ENCODE results near the gene TELO2. TPM values are rescaled to one million over a fixed set of nuclear protein-coding genes. Genes with fewer than 3 reads are reported as not detected.
A peak's percentile ranks its signal among the peaks of the same experiment; 100 is the strongest.

The TELO2 gene
- total and polyA plus RNA-seq, 12 donors: 14.5 to 50.5 (median 20.8) TPM

GRCh38 chr16:1486551-1487390 is 6.4 kb upstream of the TELO2 start:
- TF ChIP-seq CTCF (IDR thresholded peaks at IDR 0.05): no peak
- H3K36me3 ChIP-seq: no peaks in the 10 kb centered on the region
- no peak overlapping the region for H3K4me3 ChIP-seq
- no peaks in the 10 kb centered on the region for H3K27me3 ChIP-seq
- H3K4me1 ChIP-seq: peaks cover 0 to 12% (median 0%) of the 10 kb centered on the region in 9 donors
- intact Hi-C loops (cut with DNase I): no loop called here
- H3K27ac ChIP-seq: no peak overlapping the region
- no peak for DNase-seq
- ATAC-seq: no peak
- 80 to 83% methylated on average over 33 of the region's 33 CpGs for WGBS, 2 donors
- no peaks in the 10 kb centered on the region for H3K9me3 ChIP-seq

DNA sequence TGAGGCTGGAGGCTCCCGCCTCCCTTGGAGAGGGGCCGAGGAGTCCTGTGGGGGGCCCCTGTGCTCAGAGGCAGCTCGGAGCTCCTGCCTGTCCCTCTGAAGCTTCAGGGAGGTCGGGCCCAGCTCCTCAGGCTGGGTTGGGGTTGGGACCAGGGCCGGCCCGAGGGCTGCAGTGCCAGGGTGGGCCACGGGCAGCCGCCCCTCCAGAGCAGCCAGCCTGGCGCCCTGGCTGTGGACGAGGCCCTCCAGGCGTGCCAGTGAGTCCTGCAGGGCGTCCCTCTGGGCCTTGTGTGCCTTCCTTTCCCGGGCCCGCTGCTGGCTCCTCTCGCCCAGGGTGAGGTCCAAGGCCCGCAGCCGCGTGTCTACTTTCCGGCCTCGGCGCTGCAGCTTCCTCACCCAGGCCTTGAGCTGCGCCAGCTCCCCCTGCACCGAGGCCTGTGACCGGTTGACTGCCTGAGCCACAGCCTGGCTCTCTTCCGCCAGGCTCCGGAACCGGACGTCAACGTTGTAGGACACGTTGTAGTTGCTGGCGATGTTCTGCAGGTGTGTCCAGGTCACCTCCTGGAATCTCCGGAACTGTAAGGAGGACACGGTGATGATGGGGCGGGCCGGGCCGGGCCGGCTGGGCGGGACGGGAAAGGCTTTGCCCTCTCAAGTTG is 5.6 kb upstream of the TELO2 start:
- intact Hi-C loops (cut with DNase I): no loop called here

GRCh38 chr16:1488054-1488601 is 5.0 kb upstream of the TELO2 start:
- Histone ChIP-seq H3K4me3 (no peak overlapping the region), H3K27ac (no peak overlapping the region), H3K4me1 (peaks cover 0 to 20% (median 7%) of the 10 kb centered on the region in 9 donors), H3K9me3 (no peaks in the 10 kb centered on the region), H3K27me3 (no peaks in the 10 kb centered on the region), H3K36me3 (no peaks in the 10 kb centered on the region)
- intact Hi-C loops (cut with DNase I): no loop called here
- WGBS, 2 donors: 87 to 89% methylated on average over 24 of the region's 24 CpGs
- ATAC-seq (no peak), DNase-seq (peak in 1 of 2 donors; percentile 9)
- TF ChIP-seq CTCF (IDR thresholded peaks at IDR 0.05): no peak

More for the DNA sequence above, 5.6 kb upstream of the TELO2 start:
- ATAC-seq: peak in 1 of 8 donors; percentile 19
- Histone ChIP-seq H3K9me3 (no peaks in the 10 kb centered on the region), H3K36me3 (no peaks in the 10 kb centered on the region), H3K4me1 (peaks cover 0 to 15% (median 2%) of the 10 kb centered on the region in 9 donors), H3K27ac (no peak overlapping the region), H3K27me3 (no peaks in the 10 kb centered on the region), H3K4me3 (no peak overlapping the region)
- 88 to 90% methylated on average over 39 of the region's 39 CpGs for WGBS, 2 donors
- peak in 1 of 2 donors; percentile 10 for DNase-seq
- no peak for TF ChIP-seq CTCF (IDR thresholded peaks at IDR 0.05)

GRCh38 chr16:1488619-1489018 is 4.5 kb upstream of the TELO2 start, which contains the start of gene PTX4:
TSS of gene PTX4 (minus strand) at chr16:1488944. CDS start at chr16:1488909, 35 bp downstream.
- WGBS, 2 donors: 85 to 86% methylated on average over 19 of the region's 19 CpGs
- Histone ChIP-seq H3K27ac (no peak within 1 kb of the TSS), H3K4me3 (no peak within 1 kb of the TSS), H3K36me3 (no peaks in the 10 kb centered on the region), H3K9me3 (no peaks in the 10 kb centered on the region), H3K27me3 (no peaks in the 10 kb centered on the region), H3K4me1 (peaks cover 0 to 17% (median 7%) of the 10 kb centered on the region in 9 donors)
- ATAC-seq (no peak), DNase-seq (no peak)
- intact Hi-C loops (cut with DNase I): no loop called here
- no peak for TF ChIP-seq CTCF (IDR thresholded peaks at IDR 0.05)
